GM04504 (cell line): ENCODE measurements around the gene SFRP5.

Experiments used
- DNase-seq: peaks from one replicate; pipeline ENCODE4 v3.0.0-alpha.2; 2012; ENCODE audit warnings: low read depth

Gene SFRP5

GRCh38 chr10:97736403-97736901 lies 35.3 kb downstream of the SFRP5 start:
- no peak for DNase-seq

GRCh38 chr10:97734021-97734420 lies 37.8 kb downstream of the SFRP5 start:
- DNase-seq, result no peak

- no peak for DNase-seq
These were observed 38.5 kb downstream of the SFRP5 start for GRCh38 chr10:97733256-97733655.

- DNase-seq, result no peak
These were observed 39.8 kb downstream of the SFRP5 start for GRCh38 chr10:97732052-97732359.

- no peak for DNase-seq
These were observed 40.3 kb downstream of the SFRP5 start for GRCh38 chr10:97731346-97732051.

- no peak for DNase-seq
These were observed 42.8 kb downstream of the SFRP5 start for GRCh38 chr10:97729014-97729413.

- peak; percentile 84 for DNase-seq
These were observed 45.1 kb downstream of the SFRP5 start for GRCh38 chr10:97726636-97727178.

- DNase-seq, result peak; percentile 63
These were observed 47.4 kb downstream of the SFRP5 start for GRCh38 chr10:97724341-97724941.

- no peak for DNase-seq
These were observed 48.8 kb downstream of the SFRP5 start for GRCh38 chr10:97723001-97723400.

- no peak for DNase-seq
These were observed 49.7 kb downstream of the SFRP5 start for GRCh38 chr10:97721871-97722780.

GRCh38 chr10:97719602-97720001 lies 52.2 kb downstream of the SFRP5 start:
- DNase-seq, result no peak

- no peak for DNase-seq
These were observed 53.1 kb downstream of the SFRP5 start for GRCh38 chr10:97718659-97719142.

GRCh38 chr10:97718178-97718577 lies 53.6 kb downstream of the SFRP5 start:
- DNase-seq, result no peak

- no peak for DNase-seq
These were observed 54.2 kb downstream of the SFRP5 start for GRCh38 chr10:97717627-97718026.
